Hepatocyte (in vitro differentiated cells): ENCODE measurements around the gene PSMA7. TPM values are rescaled to one million over a fixed set of nuclear protein-coding genes. Genes with fewer than 3 reads are reported as not detected.

Experiments used
- DNase-seq: peaks from one replicate; pipeline ENCODE4 v3.0.0-alpha.2; 2016; ENCODE audit warnings: low spot score
- H2AFZ ChIP-seq: fragments of 200-600 bp; sonication (generic); 2 replicates; pipeline ENCODE4 v1.6.0; 2016; ENCODE audit warnings: antibody characterized with exemption, mild to moderate bottlenecking
- H3K27ac ChIP-seq: fragments of 200-600 bp; sonication (generic); 2 replicates; pipeline ENCODE4 v1.5.1; 2016; ENCODE audit warnings: mild to moderate bottlenecking
- H3K27me3 ChIP-seq: fragments of 200-600 bp; sonication (generic); 2 replicates; pipeline ENCODE4 v1.6.1; 2016
- H3K36me3 ChIP-seq: fragments of 200-600 bp; sonication (generic); replicated peaks from 2 replicates; pipeline ENCODE4 v1.5.1; 2016; ENCODE audit warnings: low read depth; ENCODE audit not compliant: insufficient read depth
- H3K4me1 ChIP-seq: fragments of 200-600 bp; sonication (generic); 2 replicates; pipeline ENCODE4 v1.5.1; 2016; ENCODE audit warnings: mild to moderate bottlenecking, moderate library complexity; ENCODE audit not compliant: insufficient read depth
- H3K4me2 ChIP-seq: fragments of 200-600 bp; sonication (generic); 2 replicates; pipeline ENCODE4 v1.6.0; 2016
- H3K4me3 ChIP-seq: fragments of 200-600 bp; sonication (generic); 2 replicates; pipeline ENCODE4 v1.5.1; 2016; ENCODE audit warnings: mild to moderate bottlenecking
- H3K79me2 ChIP-seq: fragments of 200-600 bp; sonication (generic); 2 replicates; pipeline ENCODE4 v1.6.0; 2017; ENCODE audit warnings: mild to moderate bottlenecking
- H3K9me2 ChIP-seq: fragments of 200-600 bp; sonication (generic); replicated peaks from 2 replicates; pipeline ENCODE4 v1.6.0; 2017; ENCODE audit warnings: mild to moderate bottlenecking; ENCODE audit not compliant: insufficient read depth
- H3K9me3 ChIP-seq: fragments of 200-600 bp; sonication (generic); 2 replicates; pipeline ENCODE4 v1.5.1; 2016; ENCODE audit warnings: low read depth, mild to moderate bottlenecking
- H4K20me1 ChIP-seq: fragments of 200-600 bp; sonication (generic); 2 replicates; pipeline ENCODE4 v1.6.0; 2016; ENCODE audit warnings: mild to moderate bottlenecking; ENCODE audit not compliant: insufficient read depth, poor library complexity, severe bottlenecking
- CTCF ChIP-seq: fragments of 200-600 bp; sonication (generic); IDR thresholded peaks from 2 replicates; pipeline ENCODE4 v1.5.1; 2016; ENCODE audit warnings: antibody characterized with exemption, mild to moderate bottlenecking; ENCODE audit not compliant: poor library complexity
- EZH2 ChIP-seq: fragments of 200-600 bp; sonication (generic); IDR thresholded peaks from 2 replicates; pipeline ENCODE4 v1.6.1; 2016; ENCODE audit warnings: antibody characterized with exemption, mild to moderate bottlenecking, borderline replicate concordance
- EZH2phosphoT487 ChIP-seq: fragments of 200-600 bp; sonication (generic); IDR thresholded peaks from one replicate; pipeline ENCODE4 v1.6.1; 2018; ENCODE audit warnings: antibody characterized with exemption, mild to moderate bottlenecking, low read depth, moderate library complexity; ENCODE audit not compliant: unreplicated experiment, severe bottlenecking
- WGBS: methylation state at CpG from one replicate; pipeline ENCODE4 v1.1.6; 2016; ENCODE audit warnings: low lambda C conversion rate; ENCODE audit errors: missing lambda C conversion rate; 5-methylcytosine and 5-hydroxymethylcytosine counted together
- polyA plus RNA-seq: library from polyadenylated mRNA; unstranded; fragments of >200 nt; fragmentation: Nextera tagmentation; extraction: Ambion mirVana; gene quantifications from 2 replicates; pipeline ENCODE4 v1.2.1, GENCODE V29; 2016
- total RNA-seq: library from RNA; depleted of rRNA; stranded (reverse); fragments of >200 nt; gene quantifications from 2 replicates; pipeline ENCODE4 v1.2.3, GENCODE V29; 2014

The PSMA7 gene
- total and polyA plus RNA-seq, 2 experiments from 2014 or later = 277 to 408 TPM

GRCh38 chr20:62176866-62177265 lies 33.7 kb upstream of the PSMA7 start:
- WGBS = 92% methylated on average over 15 of the region's 15 CpGs
- no peaks in the 10 kb centered on the region for H3K9me2 ChIP-seq
- peaks cover 3% of the 10 kb centered on the region for H3K4me1 ChIP-seq
- no peaks in the 10 kb centered on the region for H3K79me2 ChIP-seq
- H3K36me3 ChIP-seq = no peaks in the 10 kb centered on the region
- H3K4me3 ChIP-seq = no peak overlapping the region
- no peak for TF ChIP-seq EZH2phosphoT487
- TF ChIP-seq EZH2 = no peak
- TF ChIP-seq CTCF = no peak
- no peaks in the 10 kb centered on the region for H3K9me3 ChIP-seq
- no peak for DNase-seq
- H2AFZ ChIP-seq = no peak overlapping the region
- no peaks in the 10 kb centered on the region for H3K27me3 ChIP-seq
- no peak overlapping the region for H3K27ac ChIP-seq
- no peak overlapping the region for H3K4me2 ChIP-seq
- H4K20me1 ChIP-seq = no peaks in the 10 kb centered on the region

GRCh38 chr20:62175711-62176110 lies 32.5 kb upstream of the PSMA7 start:
- Histone ChIP-seq H3K4me3 (no peak overlapping the region), H3K9me2 (no peaks in the 10 kb centered on the region), H3K79me2 (no peaks in the 10 kb centered on the region), H3K27ac (no peak overlapping the region), H3K4me1 (no peaks in the 10 kb centered on the region), H3K9me3 (no peaks in the 10 kb centered on the region), H2AFZ (no peak overlapping the region), H3K4me2 (no peak overlapping the region), H3K36me3 (no peaks in the 10 kb centered on the region), H4K20me1 (no peaks in the 10 kb centered on the region), H3K27me3 (no peaks in the 10 kb centered on the region)
- TF ChIP-seq EZH2 (no peak), CTCF (no peak), EZH2phosphoT487 (no peak)
- WGBS = 97% methylated on average over 10 of the region's 10 CpGs
- DNase-seq = no peak

- Histone ChIP-seq H3K27me3 (no peaks in the 10 kb centered on the region), H3K27ac (no peak overlapping the region), H3K4me2 (no peak overlapping the region), H3K4me3 (no peak overlapping the region), H4K20me1 (no peaks in the 10 kb centered on the region), H3K36me3 (no peaks in the 10 kb centered on the region), H3K9me3 (no peaks in the 10 kb centered on the region), H3K79me2 (no peaks in the 10 kb centered on the region), H2AFZ (no peak overlapping the region), H3K9me2 (no peaks in the 10 kb centered on the region), H3K4me1 (no peaks in the 10 kb centered on the region)
- TF ChIP-seq EZH2 (no peak), EZH2phosphoT487 (no peak), CTCF (no peak)
- 97% methylated on average over 26 of the region's 26 CpGs for WGBS
- DNase-seq = no peak
Observed at GRCh38 chr20:62174870-62175624, 31.9 kb upstream of the PSMA7 start.
